Upper lobe of left lung (tissue), 4 donors: ENCODE results near the gene LONP2.

Source experiments
- CTCF ChIP-seq, 6 experiments: fragments of 450-650 bp in 4 of 6; fragments of 200-600 bp in 2 of 6; sonication (generic) in 2 of 6; IDR thresholded peaks; one replicate each; pipeline ENCODE4 v1.5.1; 2016 to 2019; ENCODE audit warnings: antibody characterized with exemption in 6 of 6
- POLR2A ChIP-seq, 4 donors: fragments of 450-650 bp; IDR thresholded peaks; one replicate each; pipeline ENCODE4 v1.5.1; 2016 to 2017; ENCODE audit warnings: antibody characterized with exemption in 4 of 4, mild to moderate bottlenecking in 2 of 4
- POLR2AphosphoS5 ChIP-seq, 2 donors: sonication (generic); formaldehyde crosslinking; IDR thresholded peaks; one replicate each; pipeline ENCODE4 v1.5.1; 2017; ENCODE audit warnings: antibody characterized with exemption in 2 of 2

GRCh38 chr16:48235556-48236136 is 8.5 kb upstream of the LONP2 start:
- TF ChIP-seq CTCF (IDR thresholded peaks at IDR 0.05) = no peak
- TF ChIP-seq POLR2AphosphoS5 (IDR thresholded peaks at IDR 0.05) = no peak
- TF ChIP-seq POLR2A (IDR thresholded peaks at IDR 0.05) = no peak
